ENCODE measurements around the gene TMEM121.
"Not testable (repeated sequence)": the region's sequence is repeated elsewhere in the genome, so short reads cannot be mapped to it uniquely, and the experiment has no call there.

The TMEM121 gene

GRCh38 chr14:105578070-105578469, 51.7 kb downstream of the TMEM121 start:
- Histone ChIP-seq H3K4me3 (ENCODE audit: extremely low read depth, insufficient read depth, low read length, poor library complexity, severe bottlenecking) (no peak overlapping the region), H3K36me3 (ENCODE audit: control insufficient read depth, insufficient read depth, low read length) (no peaks in the 10 kb centered on the region), H3K4me1 (ENCODE audit: control insufficient read depth, insufficient read depth, low read length, poor library complexity, severe bottlenecking) (no peaks in the 10 kb centered on the region), H3K27ac (ENCODE audit: low read depth, low read length, severe bottlenecking) (no peak overlapping the region), H3K9me3 (ENCODE audit: control insufficient read depth, low read length) (peaks cover 43% of the 10 kb centered on the region)

DNA sequence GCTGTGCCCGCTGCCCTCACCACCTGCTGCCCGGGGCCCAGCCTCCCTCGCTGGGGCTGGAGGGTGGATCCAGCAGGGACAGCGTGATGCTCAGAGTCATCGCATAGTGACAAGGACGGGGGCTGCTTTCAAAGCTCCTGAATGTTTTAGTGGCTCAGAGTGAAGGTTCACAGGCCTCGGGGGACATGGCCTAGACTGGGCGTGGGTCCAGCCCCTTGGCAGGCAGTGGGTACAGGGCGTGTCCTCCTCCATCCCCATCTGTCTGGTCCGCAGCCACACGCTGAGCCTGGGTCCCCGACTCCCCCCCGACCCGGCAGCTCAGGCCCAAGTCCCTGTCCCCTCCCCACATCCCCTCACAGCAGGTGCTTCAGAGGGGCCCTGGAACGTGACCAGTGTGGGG, 52.8 kb downstream of the TMEM121 start:
- H3K36me3 ChIP-seq (ENCODE audit: control insufficient read depth, insufficient read depth, low read length); H3K4me3 ChIP-seq (ENCODE audit: extremely low read depth, insufficient read depth, low read length, poor library complexity, severe bottlenecking); H3K4me1 ChIP-seq (ENCODE audit: control insufficient read depth, insufficient read depth, low read length, poor library complexity, severe bottlenecking); H3K27ac ChIP-seq (ENCODE audit: low read depth, low read length, severe bottlenecking): not testable (repeated sequence)
- H3K9me3 ChIP-seq (ENCODE audit: control insufficient read depth, low read length): peaks cover 39% of the 10 kb centered on the region
- WGBS, 2 experiments (ENCODE audit: insufficient coverage in 2 of 2): no CpG with 5 or more reads among the region's 15 CpGs
